Measurements from ENCODE around the gene GOLGA6L7. TPM values are rescaled to one million over a fixed set of nuclear protein-coding genes. Genes with fewer than 3 reads are reported as not detected.
"Not testable (repeated sequence)": the region's sequence is repeated elsewhere in the genome, so short reads cannot be mapped to it uniquely, and the experiment has no call there.

Gene GOLGA6L7
- total RNA-seq, 1 donor from 2014 or later: not detected

- not testable (repeated sequence) for H3K79me2 ChIP-seq (ENCODE audit: low read depth); H3K9me3 ChIP-seq (ENCODE audit: low read depth); H4K20me1 ChIP-seq (ENCODE audit: low read depth); H3K36me3 ChIP-seq; H3K4me1 ChIP-seq; H3F3A ChIP-seq (ENCODE audit: low read depth); H3K9ac ChIP-seq; H3K4me3 Mint-ChIP-seq; H3K27ac ChIP-seq; H2AFZ ChIP-seq (replicated peaks); H3K27me3 ChIP-seq; H3K4me3 ChIP-seq; H3K36me3 Mint-ChIP-seq; H3K4me2 ChIP-seq; H3K4me1 Mint-ChIP-seq; H3K27ac Mint-ChIP-seq; DNase-seq (ENCODE audit: low spot score)
- Mint-ChIP-seq H3K9me3 (peaks cover 14% of the 10 kb centered on the region), H3K27me3 (ENCODE audit: insufficient read depth, low read depth) (peaks cover 13% of the 10 kb centered on the region)
These were observed 827 bp upstream of the GOLGA6L7 start for GRCh38 chr15:28849271-28849670.

- not testable (repeated sequence) for H3K36me3 ChIP-seq; H3K4me1 Mint-ChIP-seq; H3K27me3 ChIP-seq; H3K27ac Mint-ChIP-seq; H3K9me3 ChIP-seq (ENCODE audit: low read depth); H2AFZ ChIP-seq (replicated peaks); DNase-seq (ENCODE audit: low spot score); H3K9ac ChIP-seq; H3K36me3 Mint-ChIP-seq; H3K4me1 ChIP-seq; H3K4me3 ChIP-seq; H3K4me3 Mint-ChIP-seq; H3K27ac ChIP-seq; H3F3A ChIP-seq (ENCODE audit: low read depth); H4K20me1 ChIP-seq (ENCODE audit: low read depth); H3K79me2 ChIP-seq (ENCODE audit: low read depth); H3K4me2 ChIP-seq
- Mint-ChIP-seq H3K27me3 (ENCODE audit: insufficient read depth, low read depth) (peaks cover 15% of the 10 kb centered on the region), H3K9me3 (peaks cover 14% of the 10 kb centered on the region)
These were observed 485 bp downstream of the GOLGA6L7 start for GRCh38 chr15:28847959-28848358.

DNA sequence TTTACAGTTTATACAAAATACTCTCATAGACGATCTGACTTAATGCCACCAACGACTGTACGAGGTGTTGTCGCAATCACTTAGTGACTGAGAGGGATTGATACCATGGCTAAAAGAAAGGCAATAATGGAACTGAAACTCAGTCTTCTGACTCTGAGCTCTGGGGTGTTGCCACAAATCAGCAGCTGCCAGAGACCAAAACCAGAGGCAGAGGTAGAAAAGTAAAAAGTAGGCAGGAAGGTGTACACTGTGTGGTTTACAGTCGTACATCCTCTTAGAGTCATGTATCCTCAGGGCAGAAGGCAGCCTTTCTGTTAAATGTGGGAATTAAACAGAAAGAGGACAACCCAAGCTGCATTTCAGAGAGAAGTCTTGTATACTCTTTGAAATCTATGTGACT, 1.2 kb downstream of the GOLGA6L7 start:
- H3K4me3 Mint-ChIP-seq; H3K27ac ChIP-seq; DNase-seq (ENCODE audit: low spot score); H3K4me1 ChIP-seq; H3F3A ChIP-seq (ENCODE audit: low read depth); H3K4me1 Mint-ChIP-seq; H3K36me3 ChIP-seq; H2AFZ ChIP-seq (replicated peaks); H3K4me3 ChIP-seq; H4K20me1 ChIP-seq (ENCODE audit: low read depth); H3K27ac Mint-ChIP-seq; H3K79me2 ChIP-seq (ENCODE audit: low read depth); H3K9ac ChIP-seq; H3K27me3 ChIP-seq; H3K4me2 ChIP-seq; H3K9me3 ChIP-seq (ENCODE audit: low read depth); H3K36me3 Mint-ChIP-seq: not testable (repeated sequence)
- peaks cover 17% of the 10 kb centered on the region for H3K27me3 Mint-ChIP-seq (ENCODE audit: insufficient read depth, low read depth)
- H3K9me3 Mint-ChIP-seq: peaks cover 14% of the 10 kb centered on the region

GRCh38 chr15:28844147-28844546, 4.3 kb downstream of the GOLGA6L7 start:
- H3K36me3 Mint-ChIP-seq; H3K4me3 Mint-ChIP-seq; H4K20me1 ChIP-seq (ENCODE audit: low read depth); H3K27ac ChIP-seq; H2AFZ ChIP-seq (replicated peaks); H3K4me3 ChIP-seq; H3K36me3 ChIP-seq; H3F3A ChIP-seq (ENCODE audit: low read depth); H3K9me3 ChIP-seq (ENCODE audit: low read depth); H3K27me3 ChIP-seq; H3K4me2 ChIP-seq; H3K4me1 ChIP-seq; H3K9ac ChIP-seq; H3K27ac Mint-ChIP-seq; DNase-seq (ENCODE audit: low spot score); H3K79me2 ChIP-seq (ENCODE audit: low read depth); H3K4me1 Mint-ChIP-seq: not testable (repeated sequence)
- peaks cover 14% of the 10 kb centered on the region for H3K27me3 Mint-ChIP-seq (ENCODE audit: insufficient read depth, low read depth)
- peaks cover 11% of the 10 kb centered on the region for H3K9me3 Mint-ChIP-seq

- not testable (repeated sequence) for H3K27ac Mint-ChIP-seq; H4K20me1 ChIP-seq (ENCODE audit: low read depth); H3K4me1 ChIP-seq; H3K27me3 ChIP-seq; H3K36me3 ChIP-seq; H3K79me2 ChIP-seq (ENCODE audit: low read depth); H3F3A ChIP-seq (ENCODE audit: low read depth); DNase-seq (ENCODE audit: low spot score); H3K9me3 Mint-ChIP-seq; H3K27ac ChIP-seq; H3K4me3 Mint-ChIP-seq; H3K4me2 ChIP-seq; H2AFZ ChIP-seq (replicated peaks); H3K4me1 Mint-ChIP-seq; H3K36me3 Mint-ChIP-seq; H3K9ac ChIP-seq; H3K4me3 ChIP-seq; H3K9me3 ChIP-seq (ENCODE audit: low read depth)
- H3K27me3 Mint-ChIP-seq (ENCODE audit: insufficient read depth, low read depth): peaks cover 11% of the 10 kb centered on the region
These were observed 4.9 kb downstream of the GOLGA6L7 start for GRCh38 chr15:28843520-28843919.

DNA sequence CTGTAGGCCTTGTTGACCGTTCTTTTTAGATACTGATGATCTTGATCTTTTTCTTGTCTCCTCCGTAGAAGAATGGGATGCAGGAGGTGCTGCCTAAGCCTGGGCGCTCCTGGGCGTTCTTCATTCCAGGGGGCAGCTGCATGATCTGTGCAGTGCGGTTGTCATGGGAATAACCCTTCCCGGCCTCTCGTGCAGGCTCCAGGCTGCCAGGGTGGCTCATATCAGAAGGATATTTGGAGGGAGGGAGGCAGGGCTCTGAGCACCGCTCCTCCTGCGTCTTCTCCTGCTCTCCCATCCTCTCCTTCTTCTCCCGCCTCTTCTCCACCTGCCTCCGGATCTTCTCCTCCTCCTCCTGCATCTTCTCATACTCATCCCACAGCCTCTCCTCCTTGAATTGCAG, 6.2 kb downstream of the GOLGA6L7 start:
- not testable (repeated sequence) for H2AFZ ChIP-seq (replicated peaks); H3K79me2 ChIP-seq (ENCODE audit: low read depth); H3K4me1 Mint-ChIP-seq; H3K27me3 Mint-ChIP-seq (ENCODE audit: insufficient read depth, low read depth); H3K4me3 Mint-ChIP-seq; H3K4me3 ChIP-seq; DNase-seq (ENCODE audit: low spot score); H3K36me3 Mint-ChIP-seq; H4K20me1 ChIP-seq (ENCODE audit: low read depth); H3K4me2 ChIP-seq; H3K9ac ChIP-seq; H3K27me3 ChIP-seq; H3K27ac ChIP-seq; H3K4me1 ChIP-seq; H3K9me3 Mint-ChIP-seq; H3K36me3 ChIP-seq; H3K9me3 ChIP-seq (ENCODE audit: low read depth); H3F3A ChIP-seq (ENCODE audit: low read depth)
- peak overlapping the region; percentile 57 for H3K27ac Mint-ChIP-seq

GRCh38 chr15:28840285-28840684, 8.2 kb downstream of the GOLGA6L7 start:
- not testable (repeated sequence) for H3K27ac ChIP-seq; H3K4me2 ChIP-seq; H3K4me1 Mint-ChIP-seq; DNase-seq (ENCODE audit: low spot score); H3K4me1 ChIP-seq; H3K4me3 ChIP-seq; H3F3A ChIP-seq (ENCODE audit: low read depth); H3K9me3 Mint-ChIP-seq; H3K79me2 ChIP-seq (ENCODE audit: low read depth); H4K20me1 ChIP-seq (ENCODE audit: low read depth); H3K27me3 ChIP-seq; H3K9me3 ChIP-seq (ENCODE audit: low read depth); H3K27ac Mint-ChIP-seq; H3K36me3 Mint-ChIP-seq; H3K36me3 ChIP-seq; H3K4me3 Mint-ChIP-seq; H3K9ac ChIP-seq; H2AFZ ChIP-seq (replicated peaks); H3K27me3 Mint-ChIP-seq (ENCODE audit: insufficient read depth, low read depth)

GRCh38 chr15:28834957-28835585, 13.4 kb downstream of the GOLGA6L7 start:
- not testable (repeated sequence) for H3K4me3 ChIP-seq; H3K9ac ChIP-seq; H3K27me3 Mint-ChIP-seq (ENCODE audit: insufficient read depth, low read depth); H3K4me3 Mint-ChIP-seq; H3K27me3 ChIP-seq; H3K27ac ChIP-seq; H3K27ac Mint-ChIP-seq; H3K79me2 ChIP-seq (ENCODE audit: low read depth); H3K9me3 ChIP-seq (ENCODE audit: low read depth); H3F3A ChIP-seq (ENCODE audit: low read depth); H3K4me2 ChIP-seq; H2AFZ ChIP-seq (replicated peaks); DNase-seq (ENCODE audit: low spot score); H3K4me1 Mint-ChIP-seq; H3K9me3 Mint-ChIP-seq; H3K36me3 ChIP-seq; H3K36me3 Mint-ChIP-seq; H4K20me1 ChIP-seq (ENCODE audit: low read depth); H3K4me1 ChIP-seq
